ENCODE measurements around the gene ACKR4.
A peak's percentile ranks its signal among the peaks of the same experiment; 100 is the strongest.
"Not testable (repeated sequence)": the region's sequence is repeated elsewhere in the genome, so short reads cannot be mapped to it uniquely, and the experiment has no call there.

The ACKR4 gene

DNA sequence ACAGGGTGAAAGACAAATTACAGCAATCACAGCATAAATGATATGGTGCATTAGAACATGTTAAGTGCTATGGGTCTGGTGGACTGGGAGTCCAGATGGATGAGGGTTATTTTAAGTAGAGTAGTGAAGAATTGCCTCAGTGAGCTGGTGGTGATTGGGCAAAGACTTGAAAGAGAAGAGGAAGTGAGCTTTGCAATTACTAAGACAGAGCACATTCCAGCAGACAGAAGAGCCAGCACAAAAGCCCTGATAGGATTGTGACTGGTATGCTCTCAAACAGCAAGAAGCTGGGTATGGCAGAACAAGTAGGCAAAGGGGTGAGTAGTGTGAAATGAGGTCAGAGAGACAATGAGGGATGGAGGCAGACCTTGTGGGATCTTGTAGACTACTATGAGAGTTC, 2.1 kb upstream of the ACKR4 start:
- no peak for DNase-seq

DNA sequence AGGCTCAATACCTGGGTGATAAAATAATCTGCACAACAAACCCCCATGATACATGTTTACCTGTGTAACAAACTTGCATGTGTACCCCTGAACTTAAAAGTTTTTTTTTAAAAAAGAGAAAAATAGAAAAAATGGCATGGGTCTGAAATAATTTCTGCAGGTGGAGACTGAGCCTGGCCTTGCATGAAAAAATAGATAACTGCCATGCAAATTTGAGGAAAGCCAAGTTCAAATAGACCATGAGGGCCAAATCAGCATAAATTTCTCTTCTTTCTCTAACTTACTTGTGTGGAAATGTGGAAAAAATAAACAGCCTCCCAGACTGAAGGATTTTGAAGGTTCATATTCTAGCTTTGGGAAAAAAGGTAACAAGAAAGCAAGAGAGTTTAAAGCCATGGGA, 744 bp upstream of the ACKR4 start:
- no peak for DNase-seq

DNA sequence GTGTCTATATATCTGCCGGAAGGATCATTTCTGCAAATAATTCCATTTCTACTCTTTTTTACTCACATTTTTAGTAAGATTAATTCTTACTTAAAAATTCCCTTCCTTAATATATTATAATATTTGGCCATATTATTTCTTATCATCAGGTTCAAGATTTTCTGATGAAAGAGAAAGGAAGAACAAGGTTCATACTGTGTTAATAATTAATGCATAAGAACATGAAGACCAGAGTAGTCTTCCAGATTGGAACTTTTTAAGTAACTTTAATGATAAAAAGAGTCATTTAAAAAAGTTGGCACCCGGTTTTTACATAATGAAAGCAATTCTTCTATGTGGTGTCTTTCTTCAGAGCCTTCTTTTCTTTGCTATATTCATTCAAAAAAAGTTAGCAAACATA, 590 bp downstream of the ACKR4 start:
- DNase-seq: no peak

DNA sequence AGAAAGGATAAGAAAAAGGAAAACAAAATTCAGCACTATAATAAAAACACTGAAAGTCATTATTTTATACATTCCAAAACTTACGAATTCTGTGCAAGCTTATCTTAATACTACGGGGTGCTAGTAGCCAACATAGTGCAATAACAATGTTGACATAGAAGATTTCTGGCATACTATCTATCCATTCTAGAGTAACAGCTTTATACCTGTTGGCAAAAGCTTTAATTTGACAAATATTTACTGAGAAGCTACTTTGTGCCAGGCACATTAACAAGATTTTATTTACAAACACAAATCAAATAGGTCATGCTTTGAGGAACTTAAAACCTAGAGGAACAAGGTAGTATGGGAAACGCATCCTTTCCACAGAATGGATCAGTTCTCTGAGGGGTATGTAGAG, 1.1 kb downstream of the ACKR4 start:
- no peak for DNase-seq

DNA sequence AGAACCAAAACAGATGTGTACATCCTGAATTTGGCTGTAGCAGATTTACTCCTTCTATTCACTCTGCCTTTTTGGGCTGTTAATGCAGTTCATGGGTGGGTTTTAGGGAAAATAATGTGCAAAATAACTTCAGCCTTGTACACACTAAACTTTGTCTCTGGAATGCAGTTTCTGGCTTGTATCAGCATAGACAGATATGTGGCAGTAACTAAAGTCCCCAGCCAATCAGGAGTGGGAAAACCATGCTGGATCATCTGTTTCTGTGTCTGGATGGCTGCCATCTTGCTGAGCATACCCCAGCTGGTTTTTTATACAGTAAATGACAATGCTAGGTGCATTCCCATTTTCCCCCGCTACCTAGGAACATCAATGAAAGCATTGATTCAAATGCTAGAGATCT, 3.5 kb downstream of the ACKR4 start:
- DNase-seq: not testable (repeated sequence)

GRCh38 chr3:132605374-132605792, 8.3 kb downstream of the ACKR4 start:
- no peak for DNase-seq

GRCh38 chr3:132606085-132606484, 9.0 kb downstream of the ACKR4 start:
- DNase-seq: no peak

DNA sequence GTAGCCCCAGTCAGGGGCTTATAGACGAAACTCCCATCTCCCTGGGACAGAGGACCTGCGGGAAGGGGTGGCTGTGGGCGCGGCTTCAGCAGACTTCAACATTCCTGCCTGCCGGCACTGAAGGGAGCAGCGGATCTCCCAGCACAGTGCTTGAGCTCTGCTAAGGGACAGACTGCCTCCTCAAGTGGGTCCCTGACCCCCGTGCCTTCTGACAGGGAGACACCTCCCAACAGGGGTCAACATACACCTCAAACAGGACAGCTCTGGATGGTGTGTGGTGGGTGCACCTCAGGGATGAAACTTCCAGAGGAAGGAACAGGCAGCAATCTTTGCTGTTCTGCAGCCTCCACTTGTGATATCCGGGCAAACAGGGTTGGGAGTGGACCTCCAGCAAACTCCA, 9.6 kb downstream of the ACKR4 start:
- DNase-seq: not testable (repeated sequence)

GRCh38 chr3:132615301-132615700, 18.2 kb downstream of the ACKR4 start:
- not testable (repeated sequence) for DNase-seq

DNA sequence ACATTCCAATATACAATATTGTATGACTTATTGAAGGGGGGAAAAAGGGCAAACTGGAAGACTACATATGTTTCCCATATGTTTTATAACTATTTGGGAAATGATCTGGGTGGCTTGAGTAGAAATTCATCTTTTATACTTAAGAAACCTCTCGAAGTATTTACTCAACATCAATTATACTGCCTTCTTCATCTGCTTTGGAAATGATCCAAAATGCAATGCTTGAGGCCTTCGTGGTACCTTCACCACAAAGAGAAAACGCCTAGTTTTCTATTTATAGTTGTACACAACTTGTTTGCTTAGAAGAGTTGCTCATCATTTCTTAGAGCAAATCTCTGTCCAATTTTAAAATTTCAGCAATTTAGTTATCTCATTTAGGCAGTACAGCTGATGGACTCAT, 18.8 kb downstream of the ACKR4 start:
- peak in 1 of 3 experiments; percentile 38 for DNase-seq

DNA sequence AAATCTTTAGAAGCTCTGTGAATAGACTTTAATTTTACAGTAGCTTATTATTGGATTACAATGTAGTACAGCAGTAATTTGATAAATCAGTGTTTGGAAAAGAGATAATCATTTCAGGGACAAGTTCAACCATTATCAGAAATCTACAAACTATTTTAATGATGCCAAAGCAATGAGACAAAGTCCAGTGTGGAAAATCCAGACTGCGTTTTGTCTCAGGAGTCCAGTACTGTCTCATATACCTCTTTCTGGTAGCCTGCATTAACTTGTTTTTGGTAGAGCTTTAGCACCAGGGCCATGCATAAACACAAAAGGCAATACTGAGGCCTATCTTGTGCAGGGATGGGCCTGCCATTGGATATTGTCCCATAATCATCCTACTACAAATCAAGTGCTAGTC, 19.7 kb downstream of the ACKR4 start:
- DNase-seq: no peak

GRCh38 chr3:132622148-132622547, 25.1 kb downstream of the ACKR4 start:
- DNase-seq: no peak

DNA sequence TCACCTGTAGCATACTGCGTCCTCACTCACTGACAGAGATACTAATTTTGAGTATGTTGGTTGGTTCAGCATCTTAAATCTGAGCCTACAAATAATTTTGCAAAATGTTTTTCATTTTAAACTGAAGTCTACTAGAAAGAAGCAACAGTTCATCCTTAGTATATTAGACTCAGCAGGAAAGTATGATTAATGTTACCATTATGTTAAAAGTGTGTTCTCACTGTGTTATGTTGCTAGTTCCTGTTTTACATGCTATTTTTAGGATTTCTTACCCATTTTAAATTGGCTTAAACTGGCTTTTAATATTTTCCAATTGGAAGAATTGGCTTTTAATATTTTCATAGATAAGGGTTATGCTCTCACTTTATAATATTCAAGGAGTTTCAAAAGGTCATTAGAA, 25.7 kb downstream of the ACKR4 start:
- no peak for DNase-seq

DNA sequence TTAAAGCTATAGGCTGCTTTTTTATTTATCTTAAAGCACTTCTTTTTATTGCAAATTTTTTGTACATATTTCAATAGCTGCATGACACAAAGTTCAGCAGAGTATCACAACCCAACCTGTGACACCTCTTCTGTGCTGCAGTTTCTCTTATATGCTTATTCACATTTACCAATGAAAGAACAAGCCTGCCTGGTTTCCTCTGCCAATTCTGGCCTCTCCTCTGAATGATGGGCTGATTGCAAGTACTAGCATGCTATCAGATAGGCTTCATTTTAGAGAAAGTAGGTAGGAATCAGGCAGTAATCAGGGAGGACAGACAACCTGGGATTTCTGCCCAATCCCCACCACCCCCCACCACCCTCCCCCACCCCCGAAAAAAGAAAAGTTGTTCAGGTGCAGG, 26.6 kb downstream of the ACKR4 start:
- no peak for DNase-seq

DNA sequence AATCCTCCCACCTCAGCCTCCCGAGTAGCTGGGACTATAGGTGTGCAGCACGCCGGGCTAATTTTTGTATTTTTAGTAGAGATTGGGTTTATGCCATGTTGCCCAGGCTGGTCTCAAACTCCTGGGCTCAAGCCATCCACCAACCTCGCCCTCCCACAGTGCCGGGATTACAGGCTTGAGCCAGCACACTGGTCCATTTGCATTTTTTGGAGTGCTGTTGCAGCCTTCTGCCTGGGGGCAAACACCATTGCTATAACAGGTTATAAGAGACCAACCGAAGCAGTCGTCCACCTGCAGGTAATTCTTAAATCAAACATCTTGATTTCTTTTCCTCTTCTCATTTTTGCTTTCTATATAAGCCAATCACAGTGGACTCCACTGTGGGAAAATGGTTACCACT, 27.7 kb downstream of the ACKR4 start:
- no peak for DNase-seq

DNA sequence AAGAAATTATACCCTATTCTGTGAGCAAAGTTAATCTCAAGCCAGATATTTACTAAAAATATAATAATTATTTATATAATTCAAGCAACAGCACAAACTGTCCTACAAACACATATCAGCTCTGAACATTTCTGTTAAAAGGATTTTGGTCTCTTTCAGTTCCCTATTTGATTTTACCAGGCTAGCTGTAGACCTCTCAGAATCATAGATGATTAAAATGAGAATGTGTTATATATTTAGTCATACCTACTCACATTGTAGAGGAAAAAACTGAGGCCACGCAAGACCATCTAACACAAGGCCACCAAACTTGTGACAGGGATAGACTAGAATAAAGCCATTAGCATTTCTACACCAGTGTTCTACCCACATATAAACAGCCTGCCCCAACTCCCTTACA, 28.5 kb downstream of the ACKR4 start:
- no peak for DNase-seq

- no peak for DNase-seq
Measured at GRCh38 chr3:132626955-132627354, 29.9 kb downstream of the ACKR4 start.

DNA sequence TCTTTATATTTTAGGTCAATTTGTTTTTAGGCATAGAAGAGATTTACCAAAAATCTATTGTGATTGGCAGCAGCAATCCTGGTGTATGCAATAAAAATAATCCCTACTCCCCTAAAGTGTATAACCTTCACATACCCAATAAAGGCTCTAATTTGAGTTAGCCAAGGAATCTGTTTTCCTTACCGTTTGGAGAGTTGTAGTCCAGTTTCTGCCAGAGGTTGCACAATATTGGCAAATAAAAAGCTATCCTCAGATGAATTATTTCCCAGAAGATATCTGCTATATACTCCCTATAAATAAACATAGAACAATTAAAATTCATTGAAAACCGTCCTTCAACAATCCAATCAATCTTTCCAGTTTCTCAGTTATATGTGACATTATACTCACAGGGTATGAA, 31.1 kb downstream of the ACKR4 start:
- no peak for DNase-seq

DNA sequence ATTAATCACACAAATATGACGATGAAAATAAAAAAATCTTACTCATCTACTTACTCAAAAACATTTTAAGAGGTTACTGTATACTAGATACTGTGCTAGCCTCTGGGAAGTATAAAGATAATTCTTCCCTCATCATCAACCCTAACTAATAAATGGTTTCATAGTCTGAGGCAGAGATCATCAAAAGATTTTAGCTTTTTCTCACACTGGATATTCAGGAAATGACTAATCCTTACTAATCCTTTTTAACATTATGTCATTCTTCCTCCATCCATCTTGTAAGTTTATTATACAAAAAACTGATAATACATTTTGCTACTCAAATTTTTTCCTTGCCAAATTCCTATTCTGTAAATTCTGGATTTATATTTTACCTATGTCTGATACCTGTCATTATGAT, 32.9 kb downstream of the ACKR4 start:
- no peak for DNase-seq

GRCh38 chr3:132630612-132631011, 33.5 kb downstream of the ACKR4 start:
- no peak for DNase-seq

GRCh38 chr3:132635052-132635451, 38.0 kb downstream of the ACKR4 start:
- DNase-seq: no peak

- DNase-seq: no peak
Measured at GRCh38 chr3:132637590-132637989, 40.5 kb downstream of the ACKR4 start.

DNA sequence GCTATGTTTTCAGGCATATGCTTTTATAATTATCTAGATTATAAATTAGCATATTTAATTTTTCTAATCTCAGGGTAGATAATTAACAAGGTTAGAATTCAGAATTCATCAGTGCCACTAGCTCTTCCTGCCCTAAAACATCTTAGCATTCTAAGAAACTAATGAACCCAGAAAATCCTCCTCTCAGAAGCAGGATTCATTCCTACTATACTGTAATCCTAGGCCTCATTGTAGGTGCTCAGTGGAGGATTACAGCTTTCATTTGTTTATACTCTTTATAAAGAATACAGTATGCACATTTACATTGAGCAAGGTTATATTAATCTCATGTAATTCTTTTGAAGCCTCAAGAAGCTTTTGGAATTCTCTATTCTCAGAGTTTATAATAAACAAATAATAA, 41.6 kb downstream of the ACKR4 start:
- DNase-seq: no peak

GRCh38 chr3:132641427-132641826, 44.4 kb downstream of the ACKR4 start:
- not testable (repeated sequence) for DNase-seq

GRCh38 chr3:132641837-132642538, 44.9 kb downstream of the ACKR4 start:
- DNase-seq: peak; percentile 8 to 76 (median 68)

GRCh38 chr3:132642539-132642847, 45.4 kb downstream of the ACKR4 start:
- DNase-seq: no peak

Measured in NCI-H1417 (cell line).